Stimulated activated naive CD8-positive, alpha-beta T cell treated with anti-CD3 and anti-CD28 coated beads, Interleukin-15, Interleukin-2, amounts not matched to agents 100 ng/mL and 50 ng/mL, for 24 hours (primary cell): Measurements from ENCODE around the gene STMN3.
"Not testable (repeated sequence)": the region's sequence is repeated elsewhere in the genome, so short reads cannot be mapped to it uniquely, and the experiment has no call there.

Source experiments
- H3K27ac Mint-ChIP-seq: one replicate; pipeline ENCODE4 v1.8.0; 2021; ENCODE audit warnings: mild to moderate bottlenecking, mixed read lengths
- H3K27me3 Mint-ChIP-seq: one replicate; pipeline ENCODE4 v1.8.0; 2021; ENCODE audit warnings: mixed read lengths
- H3K36me3 Mint-ChIP-seq: one replicate; pipeline ENCODE4 v1.8.0; 2021; ENCODE audit warnings: low read depth, mixed read lengths
- H3K4me1 Mint-ChIP-seq: one replicate; pipeline ENCODE4 v1.8.0; 2021; ENCODE audit warnings: low read depth, mixed read lengths
- H3K4me3 Mint-ChIP-seq: one replicate; pipeline ENCODE4 v1.8.0; 2021; ENCODE audit warnings: mild to moderate bottlenecking, mixed read lengths
- H3K9me3 Mint-ChIP-seq: one replicate; pipeline ENCODE4 v1.8.0; 2021; ENCODE audit warnings: mixed read lengths

Gene STMN3

DNA sequence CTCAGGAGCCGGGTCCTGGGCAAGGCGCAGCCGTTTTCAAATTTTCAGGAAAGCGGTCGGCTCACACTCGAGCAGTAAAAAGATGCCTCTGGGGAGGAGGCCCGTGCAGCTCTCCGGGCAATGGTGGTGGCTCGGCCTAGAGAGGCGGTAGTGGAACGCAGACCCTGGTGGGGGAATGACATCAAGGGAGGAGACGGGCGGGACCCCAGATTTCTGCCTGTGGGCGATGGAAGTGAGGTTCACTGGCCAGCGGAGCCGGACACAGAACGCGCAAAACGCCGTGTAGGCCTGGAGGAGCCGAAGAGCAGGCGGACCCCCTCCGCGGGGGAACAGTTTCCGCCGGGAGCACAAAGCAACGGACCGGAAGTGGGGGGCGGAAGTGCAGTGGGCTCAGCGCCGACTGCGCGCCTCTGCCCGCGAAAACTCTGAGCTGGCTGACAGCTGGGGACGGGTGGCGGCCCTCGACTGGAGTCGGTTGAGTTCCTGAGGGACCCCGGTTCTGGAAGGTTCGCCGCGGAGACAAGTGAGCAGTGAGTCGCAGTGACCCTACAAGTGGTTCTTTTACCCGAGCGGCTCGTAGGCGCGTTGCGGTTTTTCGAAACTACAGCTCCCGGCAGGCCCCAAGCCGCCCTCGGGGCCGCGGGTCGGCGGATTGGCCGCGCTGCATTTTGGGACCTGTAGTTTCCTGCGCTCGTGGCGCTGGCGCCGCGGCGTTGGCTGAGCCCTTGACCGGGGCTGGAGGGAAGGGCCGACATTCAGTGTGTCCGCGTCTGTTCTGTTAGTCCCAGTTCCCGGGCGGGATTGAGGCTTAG, 4.9 kb upstream of the STMN3 start, which contains the start of gene RTEL1:
TSS of gene RTEL1 (plus strand) at position 376 of the 812 bp plus-strand sequence. CDS start 1,091 bp downstream, outside the sequence.
- peak within 1 kb of the TSS; percentile 98 for H3K4me3 Mint-ChIP-seq
- no peaks in the 10 kb centered on the region for H3K27me3 Mint-ChIP-seq
- peaks cover 13% of the 10 kb centered on the region for H3K36me3 Mint-ChIP-seq
- peak within 1 kb of the TSS; percentile 94 for H3K27ac Mint-ChIP-seq
- H3K9me3 Mint-ChIP-seq: no peaks in the 10 kb centered on the region
- peaks cover 44% of the 10 kb centered on the region for H3K4me1 Mint-ChIP-seq

DNA sequence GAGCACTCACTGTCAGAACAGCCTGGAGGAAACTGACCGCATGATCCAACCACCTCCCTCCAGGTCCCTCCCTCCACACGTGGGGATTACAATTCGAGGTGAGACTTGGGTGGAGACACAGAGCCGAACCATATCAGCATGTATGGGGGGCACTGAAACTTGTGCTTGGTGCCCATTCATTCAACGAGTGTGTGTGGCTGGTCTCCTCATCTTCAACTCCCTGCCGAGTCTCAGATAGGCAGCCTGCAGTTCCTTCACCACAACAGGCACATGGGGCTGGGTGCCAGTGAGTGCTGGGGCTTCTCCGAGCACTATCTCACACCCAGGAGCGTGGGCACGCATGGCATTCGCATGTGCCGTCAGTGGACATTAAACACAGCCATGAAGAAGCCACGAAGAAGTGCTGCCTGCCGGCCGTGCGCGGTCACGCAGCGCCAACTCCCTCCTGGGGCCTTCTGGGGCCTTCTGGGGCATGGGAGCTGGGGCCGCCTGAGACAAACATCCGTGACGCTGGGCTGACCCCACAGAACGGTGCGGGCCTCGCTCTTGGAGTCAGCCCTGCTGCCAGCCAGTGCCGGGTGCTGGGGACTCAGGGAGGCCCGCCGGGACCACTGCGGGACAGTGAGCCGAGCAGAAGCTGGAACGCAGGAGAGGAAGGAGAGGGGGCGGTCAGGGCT, 4.2 kb upstream of the STMN3 start:
- Mint-ChIP-seq H3K9me3 (no peaks in the 10 kb centered on the region), H3K36me3 (peaks cover 13% of the 10 kb centered on the region), H3K27ac (peak overlapping the region; percentile 94), H3K27me3 (no peaks in the 10 kb centered on the region), H3K4me1 (peaks cover 44% of the 10 kb centered on the region), H3K4me3 (peak overlapping the region; percentile 98)

DNA sequence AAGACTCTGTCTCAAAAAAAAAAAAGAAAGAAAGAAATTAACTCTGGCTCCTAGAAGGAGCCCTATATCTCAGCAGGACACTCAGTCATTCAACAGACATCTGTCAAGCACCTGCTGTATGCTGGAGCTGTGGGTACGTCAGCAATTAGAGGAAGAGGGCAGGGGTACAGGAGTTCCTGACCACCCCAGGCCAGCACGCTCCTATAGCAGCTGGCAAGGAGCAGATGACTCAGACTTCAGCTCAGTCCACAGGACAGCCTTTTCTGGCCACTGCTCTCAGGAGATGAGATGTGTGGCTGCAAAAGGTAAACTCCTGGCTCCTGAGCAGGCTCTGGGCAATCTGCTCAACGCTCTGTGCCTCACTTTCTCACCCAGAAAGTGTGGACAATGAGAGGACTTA, 3.2 kb upstream of the STMN3 start:
- Mint-ChIP-seq H3K27ac (no peak overlapping the region), H3K9me3 (no peaks in the 10 kb centered on the region), H3K27me3 (no peaks in the 10 kb centered on the region), H3K36me3 (peaks cover 9% of the 10 kb centered on the region), H3K4me1 (peaks cover 47% of the 10 kb centered on the region), H3K4me3 (no peak overlapping the region)

DNA sequence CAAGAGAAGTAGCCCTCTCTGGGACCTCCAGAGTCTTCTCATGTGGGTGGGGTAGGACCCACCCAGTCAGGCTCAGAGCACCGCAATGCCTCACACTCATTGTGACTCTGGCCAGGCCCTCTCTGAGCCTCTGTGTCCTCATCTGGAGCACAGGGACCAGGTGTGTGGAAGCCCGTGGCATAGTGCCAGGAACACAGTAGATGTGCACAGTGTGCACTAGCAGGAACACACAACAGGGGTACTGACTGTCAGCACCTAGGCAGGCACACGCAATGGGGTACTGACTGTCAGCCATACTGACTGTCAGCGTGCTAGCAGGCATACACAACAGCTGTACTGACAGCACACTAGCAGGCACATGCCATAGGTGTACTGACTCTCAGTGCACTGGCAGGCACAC, 2.0 kb upstream of the STMN3 start:
- Mint-ChIP-seq H3K27ac (no peak overlapping the region), H3K36me3 (peaks cover 9% of the 10 kb centered on the region), H3K27me3 (no peaks in the 10 kb centered on the region), H3K4me3 (no peak overlapping the region), H3K9me3 (no peaks in the 10 kb centered on the region), H3K4me1 (peaks cover 48% of the 10 kb centered on the region)

DNA sequence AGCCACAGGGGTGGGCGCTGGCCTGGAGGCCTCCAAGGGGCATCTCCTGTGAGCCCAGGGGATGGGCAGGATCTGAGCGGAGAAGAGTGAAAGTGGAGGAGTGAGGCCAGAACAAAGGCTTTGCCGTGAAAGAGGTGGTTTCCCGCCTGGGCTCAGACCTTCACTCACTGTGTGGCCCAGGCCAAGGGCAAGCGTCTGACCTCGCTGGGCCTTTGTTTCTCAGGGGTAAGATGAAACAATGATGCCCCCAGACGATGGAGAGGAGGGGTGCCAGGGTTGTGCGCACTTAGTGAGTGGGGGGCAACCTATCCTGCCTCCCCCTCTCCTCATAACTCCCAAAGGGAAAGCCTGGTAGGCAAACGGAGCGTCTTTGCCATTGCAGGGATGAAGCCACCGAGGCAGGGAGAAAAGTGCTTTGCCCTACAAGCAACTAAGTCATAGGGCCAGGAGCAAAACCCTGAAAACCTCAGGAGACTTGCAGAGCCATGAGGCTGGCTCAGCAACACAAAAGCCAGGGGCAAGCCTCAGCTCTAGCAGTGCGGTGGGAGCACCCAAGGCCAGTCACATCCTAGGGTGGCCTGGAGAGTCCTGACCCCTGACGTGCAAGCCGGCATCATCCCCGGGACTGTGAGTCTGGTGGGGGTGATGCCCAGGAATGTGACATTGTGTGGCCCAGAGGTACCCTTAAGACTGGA, 897 bp upstream of the STMN3 start:
- Mint-ChIP-seq H3K4me1 (peaks cover 39% of the 10 kb centered on the region), H3K9me3 (no peaks in the 10 kb centered on the region), H3K4me3 (peak overlapping the region; percentile 76), H3K27me3 (no peaks in the 10 kb centered on the region), H3K27ac (peak overlapping the region; percentile 58), H3K36me3 (peaks cover 4% of the 10 kb centered on the region)

DNA sequence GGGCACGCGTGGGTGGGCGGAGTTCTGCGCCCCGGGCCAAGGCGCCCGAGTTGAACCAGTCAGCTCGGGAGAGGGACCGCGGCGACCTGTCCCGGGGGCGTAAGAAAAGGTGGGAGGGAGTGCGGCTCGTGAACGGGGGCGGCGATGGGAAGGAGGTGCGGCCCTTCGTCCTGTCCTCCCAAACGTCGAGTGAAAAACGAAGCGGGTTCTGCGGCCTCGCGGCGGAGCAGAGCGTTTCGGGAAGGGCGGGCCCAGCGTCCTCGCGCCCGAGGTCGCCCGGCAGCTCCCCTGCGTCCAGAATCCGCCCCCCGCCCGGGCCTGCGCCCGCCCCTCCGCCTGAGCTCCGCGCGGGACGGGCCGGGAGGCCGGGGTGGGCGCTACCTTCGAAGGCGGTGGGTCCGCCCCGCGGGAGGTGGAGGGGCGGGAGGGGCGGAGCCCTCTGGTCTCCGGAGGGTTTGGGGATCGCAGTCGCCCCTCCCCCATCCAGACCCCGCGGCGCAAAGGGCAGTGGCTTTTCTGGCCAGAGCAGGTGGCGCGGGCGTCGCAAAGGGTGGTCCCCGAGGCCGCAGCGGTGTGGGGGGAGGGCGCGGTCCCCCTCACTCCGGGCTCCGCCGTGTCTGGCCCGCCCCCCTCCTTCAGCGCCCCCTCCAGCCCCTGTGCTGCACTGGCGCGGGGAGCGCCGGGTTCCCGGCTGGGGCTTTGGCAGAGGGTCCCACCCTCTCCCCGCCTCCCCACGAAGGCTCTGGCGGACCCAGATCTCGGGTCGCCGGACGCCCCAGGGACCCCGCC, 838 bp downstream of the STMN3 start:
- Mint-ChIP-seq H3K36me3 (no peaks in the 10 kb centered on the region), H3K27ac (no peak overlapping the region), H3K9me3 (no peaks in the 10 kb centered on the region), H3K4me1 (peaks cover 23% of the 10 kb centered on the region), H3K27me3 (no peaks in the 10 kb centered on the region), H3K4me3 (peak overlapping the region; percentile 75)

DNA sequence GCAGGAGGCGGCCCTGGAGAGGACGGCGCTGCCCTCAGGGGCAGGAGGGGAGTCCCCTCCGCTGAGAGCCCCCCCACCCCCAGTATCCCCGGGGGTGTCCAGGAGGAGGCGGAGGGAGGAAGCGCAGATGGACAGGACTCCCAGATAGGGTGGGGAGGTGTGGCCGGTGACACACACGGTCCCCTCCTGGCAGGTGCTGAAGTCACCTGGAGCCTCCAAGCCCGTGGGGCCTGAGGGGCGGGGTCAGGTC, 1.4 kb downstream of the STMN3 start:
- Mint-ChIP-seq H3K27ac (no peak overlapping the region), H3K9me3 (no peaks in the 10 kb centered on the region)

DNA sequence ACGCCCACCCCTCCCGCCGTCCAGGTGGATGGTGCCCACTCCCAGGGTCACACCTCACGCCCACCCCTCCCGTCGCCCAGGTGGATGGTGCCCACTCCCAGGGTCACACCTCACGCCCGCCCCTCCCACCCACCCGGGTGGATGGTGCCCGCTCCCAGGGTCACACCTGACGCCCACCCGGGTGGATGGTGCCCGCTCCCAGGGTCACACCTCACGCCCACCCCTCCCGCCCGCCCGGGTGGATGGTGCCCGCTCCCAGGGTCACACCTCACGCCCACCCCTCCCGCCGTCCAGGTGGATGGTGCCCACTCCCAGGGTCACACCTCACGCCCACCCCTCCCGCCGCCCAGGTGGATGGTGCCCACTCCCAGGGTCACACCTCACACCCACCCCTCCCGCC, 2.7 kb downstream of the STMN3 start:
- H3K4me3 Mint-ChIP-seq, H3K36me3 Mint-ChIP-seq, H3K9me3 Mint-ChIP-seq, H3K27ac Mint-ChIP-seq, H3K27me3 Mint-ChIP-seq: not testable (repeated sequence)
- peaks cover 17% of the 10 kb centered on the region for H3K4me1 Mint-ChIP-seq

More for the DNA sequence above, 1.4 kb downstream of the STMN3 start:
- Mint-ChIP-seq H3K36me3 (no peaks in the 10 kb centered on the region), H3K27me3 (no peaks in the 10 kb centered on the region), H3K4me3 (peak overlapping the region; percentile 75), H3K4me1 (peaks cover 17% of the 10 kb centered on the region)

DNA sequence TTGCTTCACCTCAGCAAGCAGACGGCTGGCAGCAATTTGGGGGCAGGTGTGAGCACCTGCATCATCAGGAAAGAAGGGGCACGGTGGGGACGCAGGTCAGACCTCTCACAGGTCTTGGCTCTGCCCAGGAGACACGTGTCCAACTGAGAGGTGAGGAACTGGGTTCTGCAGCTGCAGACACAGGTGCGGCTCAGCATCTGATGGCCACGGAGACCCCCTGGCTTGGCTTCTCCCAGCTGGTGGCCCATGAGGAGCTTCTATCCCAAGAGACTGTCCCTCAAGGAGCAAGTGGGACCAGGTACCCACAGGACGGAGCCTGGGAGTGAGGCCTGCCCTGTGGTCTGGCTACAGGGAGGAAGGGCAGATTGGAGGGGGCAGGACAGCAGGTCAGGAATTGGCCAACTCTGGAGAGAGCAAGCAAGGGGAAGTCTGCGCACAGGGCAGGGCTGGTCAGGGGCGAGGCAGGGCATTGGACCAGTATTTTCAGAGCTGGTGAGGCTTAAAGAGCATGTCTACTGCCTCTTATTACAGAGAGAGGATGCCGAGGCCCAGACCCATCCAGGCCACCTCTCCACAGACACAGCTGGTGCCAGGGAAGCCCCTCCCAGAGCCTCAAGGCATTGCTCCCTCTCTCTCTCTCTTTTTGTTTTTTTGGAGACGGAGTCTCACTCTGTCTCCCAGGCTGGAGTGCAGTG, 4.2 kb downstream of the STMN3 start:
- H3K27me3 Mint-ChIP-seq: no peaks in the 10 kb centered on the region
- H3K27ac Mint-ChIP-seq: no peak overlapping the region
- H3K36me3 Mint-ChIP-seq: no peaks in the 10 kb centered on the region
- H3K9me3 Mint-ChIP-seq: no peaks in the 10 kb centered on the region
- no peak overlapping the region for H3K4me3 Mint-ChIP-seq
- H3K4me1 Mint-ChIP-seq: peaks cover 9% of the 10 kb centered on the region

DNA sequence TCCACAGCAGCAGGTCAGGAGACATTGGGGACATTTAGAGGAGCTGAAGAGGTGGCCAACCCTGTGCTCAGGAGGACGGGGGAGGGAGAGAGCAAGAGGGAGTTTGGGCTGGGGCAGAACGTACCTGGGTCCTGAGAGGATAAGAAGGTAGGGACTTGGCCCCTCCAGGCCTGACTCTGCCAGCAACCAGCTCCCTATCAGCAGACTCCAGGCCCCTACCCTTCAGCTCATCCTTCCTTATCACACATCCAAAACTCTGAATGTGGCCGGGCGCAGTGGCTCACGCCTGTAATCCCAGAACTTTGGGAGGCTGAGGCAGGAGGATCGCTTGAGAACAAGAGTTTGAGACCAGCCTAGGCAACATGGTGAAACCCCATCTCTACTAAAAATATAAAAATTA, 5.0 kb downstream of the STMN3 start:
- H3K4me3 Mint-ChIP-seq: no peak overlapping the region
- no peaks in the 10 kb centered on the region for H3K36me3 Mint-ChIP-seq
- H3K27me3 Mint-ChIP-seq: no peaks in the 10 kb centered on the region
- H3K4me1 Mint-ChIP-seq: peaks cover 6% of the 10 kb centered on the region
- peak overlapping the region; percentile 59 for H3K27ac Mint-ChIP-seq
- no peaks in the 10 kb centered on the region for H3K9me3 Mint-ChIP-seq

DNA sequence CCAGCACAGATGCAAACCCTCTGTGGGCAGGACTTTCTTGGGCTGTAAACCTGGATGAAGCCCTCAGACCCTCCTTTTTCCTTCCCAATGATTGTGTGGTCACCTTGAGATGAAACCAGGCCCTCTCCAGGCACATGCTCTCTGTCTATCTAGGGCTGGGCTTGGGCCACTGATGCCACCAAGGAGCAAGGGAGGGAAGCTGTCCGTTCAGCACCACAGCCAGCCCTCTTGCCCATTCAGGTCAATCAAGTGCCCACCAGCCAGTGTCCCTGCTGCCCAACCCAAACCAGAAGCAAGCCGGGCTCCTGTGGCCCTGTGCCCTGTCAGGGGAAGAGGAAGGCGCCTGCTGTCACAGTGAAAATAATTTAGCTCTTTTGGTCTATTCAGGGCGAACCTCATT, 8.0 kb downstream of the STMN3 start:
- Mint-ChIP-seq H3K27me3 (no peaks in the 10 kb centered on the region), H3K27ac (no peak overlapping the region), H3K4me1 (peaks cover 4% of the 10 kb centered on the region), H3K36me3 (no peaks in the 10 kb centered on the region), H3K4me3 (no peak overlapping the region), H3K9me3 (no peaks in the 10 kb centered on the region)

DNA sequence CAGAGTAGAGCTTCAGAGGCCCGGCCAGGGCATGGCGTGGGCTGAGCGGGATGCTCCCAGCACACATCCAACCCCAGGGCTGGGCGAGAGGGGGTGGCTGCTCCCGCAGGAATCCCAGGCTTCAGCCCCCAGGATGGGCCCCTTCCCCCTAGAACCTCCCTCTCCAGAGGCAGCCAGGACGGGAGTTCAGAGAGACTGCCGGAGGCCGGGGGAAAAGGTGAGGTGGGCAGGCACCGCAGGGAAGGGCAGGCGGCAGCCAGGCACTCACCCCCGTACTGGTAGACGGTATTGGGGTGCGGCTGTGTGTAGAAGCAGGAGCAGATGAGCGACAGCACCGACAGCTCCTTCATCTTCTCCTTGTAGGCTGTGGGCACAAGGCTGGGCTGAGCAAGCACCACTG, 9.3 kb downstream of the STMN3 start:
- Mint-ChIP-seq H3K4me3 (peak overlapping the region; percentile 47), H3K27ac (no peak overlapping the region), H3K27me3 (no peaks in the 10 kb centered on the region)

DNA sequence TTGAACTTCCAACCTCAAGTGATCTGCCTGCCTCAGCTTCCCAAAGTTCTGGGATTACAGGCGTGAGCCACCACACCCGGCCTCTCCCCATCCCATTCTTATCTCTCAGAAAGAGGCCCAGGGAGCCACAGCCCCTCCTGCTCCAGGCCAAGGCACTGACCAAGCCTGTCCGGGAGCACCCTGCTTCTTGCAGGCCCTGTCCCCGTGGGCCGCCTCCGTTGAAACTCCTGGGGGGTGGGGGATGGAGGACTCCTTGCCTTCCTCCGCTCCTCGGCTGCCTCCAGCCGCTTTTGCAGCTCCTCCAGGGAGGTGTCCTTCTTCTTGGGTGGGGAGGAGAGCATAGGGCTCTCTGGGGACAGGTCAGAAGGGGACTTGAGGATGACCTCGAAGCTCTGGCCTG, 9.7 kb downstream of the STMN3 start:
- Mint-ChIP-seq H3K27me3 (no peaks in the 10 kb centered on the region), H3K9me3 (no peaks in the 10 kb centered on the region), H3K4me1 (peaks cover 21% of the 10 kb centered on the region), H3K36me3 (no peaks in the 10 kb centered on the region), H3K27ac (no peak overlapping the region), H3K4me3 (peak overlapping the region; percentile 47)

More for the DNA sequence above, 9.3 kb downstream of the STMN3 start:
- Mint-ChIP-seq H3K36me3 (no peaks in the 10 kb centered on the region), H3K4me1 (peaks cover 17% of the 10 kb centered on the region), H3K9me3 (no peaks in the 10 kb centered on the region)

DNA sequence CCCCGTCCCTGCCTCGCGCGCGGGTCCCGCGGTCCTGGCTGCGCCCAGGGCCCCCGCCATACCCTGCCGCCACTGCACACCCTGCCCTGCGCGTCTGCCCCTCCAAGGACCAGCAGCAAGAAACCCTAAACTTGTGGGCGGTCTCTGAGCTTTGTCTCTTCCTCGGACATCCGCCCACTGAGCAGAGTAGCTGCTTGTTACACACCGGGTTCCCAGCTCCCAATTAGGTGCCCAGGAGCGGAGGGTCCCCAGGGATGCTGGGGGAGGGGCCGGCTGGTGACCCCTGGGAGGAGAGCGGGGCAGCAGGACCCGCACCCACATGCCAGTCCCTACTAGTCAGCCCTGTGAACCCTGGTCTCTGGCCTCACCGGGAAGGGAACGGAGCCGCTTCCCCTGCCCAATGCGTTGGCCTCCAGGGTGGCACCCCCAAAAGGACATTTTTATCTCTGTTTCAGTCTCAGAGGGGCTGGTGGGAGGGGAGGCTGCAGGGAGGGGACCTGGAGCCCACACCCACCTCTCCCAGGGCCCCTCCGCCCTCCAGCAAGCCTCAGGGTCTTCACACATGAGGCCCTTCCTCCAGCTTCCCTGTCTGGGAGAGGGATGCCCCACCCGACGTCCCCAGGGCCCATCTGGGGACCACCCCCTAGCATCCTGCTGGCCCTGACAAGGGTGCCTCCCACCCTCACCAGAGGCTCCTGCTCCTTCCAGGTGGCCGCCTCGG, 10.5 kb downstream of the STMN3 start:
- Mint-ChIP-seq H3K4me1 (peaks cover 27% of the 10 kb centered on the region), H3K27me3 (no peaks in the 10 kb centered on the region), H3K36me3 (no peaks in the 10 kb centered on the region)

More for the DNA sequence above, 10.5 kb downstream of the STMN3 start:
- Mint-ChIP-seq H3K9me3 (no peaks in the 10 kb centered on the region), H3K4me3 (peak overlapping the region; percentile 53), H3K27ac (peak overlapping the region; percentile 63)
